C4-2B (cell line): ENCODE measurements around the gene PCDHB1.

Source experiments
- H3K27ac ChIP-seq: fragments of 450-650 bp; 2 replicates; pipeline ENCODE4 v1.5.1; 2017
- ZFX ChIP-seq: fragments of 450-650 bp; IDR thresholded peaks from 2 replicates; pipeline ENCODE4 v1.6.1; 2017
- TF ChIP-seq, protein P1 (sequence below): fragments of 450-650 bp; conservative IDR thresholded peaks from 2 replicates; pipeline ENCODE4 v1.5.1; 2017; ENCODE audit warnings: mild to moderate bottlenecking

Gene PCDHB1

DNA sequence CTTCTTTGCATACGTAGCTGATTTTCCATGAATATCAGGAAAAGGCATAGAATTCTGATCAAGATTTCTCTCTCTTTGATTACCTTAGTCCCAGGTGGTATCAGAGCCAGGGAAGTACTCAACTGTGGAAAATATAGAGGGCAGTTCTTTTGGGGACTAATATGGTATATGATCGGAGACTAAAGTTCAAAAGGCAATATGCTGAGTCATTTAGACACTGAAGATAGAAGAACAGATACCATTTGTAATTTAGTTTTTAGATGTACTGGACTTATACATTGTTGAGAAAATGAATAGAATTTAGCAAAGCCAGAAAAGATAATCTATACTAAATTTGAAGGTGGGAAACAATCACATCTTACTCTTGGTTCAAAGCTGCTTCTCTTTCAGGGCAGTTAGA, 54.2 kb downstream of the PCDHB1 start:
- no peak for TF ChIP-seq ZFX
- TF ChIP-seq, protein P1, sequence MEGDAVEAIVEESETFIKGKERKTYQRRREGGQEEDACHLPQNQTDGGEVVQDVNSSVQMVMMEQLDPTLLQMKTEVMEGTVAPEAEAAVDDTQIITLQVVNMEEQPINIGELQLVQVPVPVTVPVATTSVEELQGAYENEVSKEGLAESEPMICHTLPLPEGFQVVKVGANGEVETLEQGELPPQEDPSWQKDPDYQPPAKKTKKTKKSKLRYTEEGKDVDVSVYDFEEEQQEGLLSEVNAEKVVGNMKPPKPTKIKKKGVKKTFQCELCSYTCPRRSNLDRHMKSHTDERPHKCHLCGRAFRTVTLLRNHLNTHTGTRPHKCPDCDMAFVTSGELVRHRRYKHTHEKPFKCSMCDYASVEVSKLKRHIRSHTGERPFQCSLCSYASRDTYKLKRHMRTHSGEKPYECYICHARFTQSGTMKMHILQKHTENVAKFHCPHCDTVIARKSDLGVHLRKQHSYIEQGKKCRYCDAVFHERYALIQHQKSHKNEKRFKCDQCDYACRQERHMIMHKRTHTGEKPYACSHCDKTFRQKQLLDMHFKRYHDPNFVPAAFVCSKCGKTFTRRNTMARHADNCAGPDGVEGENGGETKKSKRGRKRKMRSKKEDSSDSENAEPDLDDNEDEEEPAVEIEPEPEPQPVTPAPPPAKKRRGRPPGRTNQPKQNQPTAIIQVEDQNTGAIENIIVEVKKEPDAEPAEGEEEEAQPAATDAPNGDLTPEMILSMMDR, result no peak

More for the DNA sequence above, 54.2 kb downstream of the PCDHB1 start:
- H3K27ac ChIP-seq, result no peak overlapping the region
